CD14-positive monocyte (primary cell): ENCODE data around the gene PLA2G4F. TPM values are rescaled to one million over a fixed set of nuclear protein-coding genes. Genes with fewer than 3 reads are reported as not detected.

Source experiments
- DNase-seq, 3 donors: peaks; one replicate each; pipeline ENCODE4 v3.0.0-alpha.2; 2011 to 2022
- H2AFZ ChIP-seq: 2 replicates; pipeline ENCODE4 v1.6.0; 2012; ENCODE audit warnings: mild to moderate bottlenecking, low read depth, low read length, inconsistent platforms; ENCODE audit not compliant: insufficient read depth, poor library complexity, severe bottlenecking
- H3K27ac ChIP-seq, 2 donors: 1 replicate in 1 of 2; 2 replicates in 1 of 2; pipeline ENCODE4 v1.5.1; 2012 to 2013; ENCODE audit warnings: low read length in 2 of 2, control low read depth in 1 of 2, inconsistent platforms in 1 of 2, low read depth in 1 of 2, mild to moderate bottlenecking in 1 of 2
- H3K27me3 ChIP-seq, 2 donors: one replicate each; pipeline versions ENCODE4 v1.6.0 to v1.6.1; 2011 to 2013; ENCODE audit warnings: low read length in 2 of 2; ENCODE audit not compliant: control insufficient read depth in 2 of 2, insufficient read depth in 2 of 2
- H3K36me3 ChIP-seq, 2 donors: replicated peaks in 1 of 2; 1 replicate in 1 of 2; 2 replicates in 1 of 2; pipeline versions ENCODE4 v1.5.1 to v1.6.1; 2012 to 2013; ENCODE audit warnings: low read length in 2 of 2, control low read depth in 1 of 2, inconsistent platforms in 1 of 2, mild to moderate bottlenecking in 1 of 2; ENCODE audit not compliant: insufficient read depth in 2 of 2, control insufficient read depth in 1 of 2
- H3K4me1 ChIP-seq, 2 donors: 1 replicate in 1 of 2; 2 replicates in 1 of 2; pipeline versions ENCODE4 v1.5.1 to v1.6.1; 2012 to 2013; ENCODE audit warnings: low read length in 2 of 2, control low read depth in 1 of 2, inconsistent platforms in 1 of 2, mild to moderate bottlenecking in 1 of 2, moderate library complexity in 1 of 2; ENCODE audit not compliant: insufficient read depth in 2 of 2, control insufficient read depth in 1 of 2
- H3K4me2 ChIP-seq: replicated peaks from 2 replicates; pipeline ENCODE3; 2012; ENCODE audit warnings: low read length, moderate library complexity, mild to moderate bottlenecking; ENCODE audit not compliant: poor library complexity, severe bottlenecking; ENCODE audit errors: extremely low read depth
- H3K4me3 ChIP-seq, 3 experiments: fragments of 200-600 bp in 1 of 3; sonication (generic) in 1 of 3; replicated peaks in 1 of 3; 1 replicate in 2 of 3; 2 replicates in 1 of 3; pipeline ENCODE4 v1.5.1; 2011 to 2013; ENCODE audit warnings: low read length in 3 of 3, mild to moderate bottlenecking in 3 of 3, control low read depth in 2 of 3, low read depth in 2 of 3, inconsistent platforms in 1 of 3, moderate library complexity in 1 of 3
- H3K79me2 ChIP-seq: 2 replicates; pipeline ENCODE4 v1.6.0; 2012; ENCODE audit warnings: mild to moderate bottlenecking, control low read depth, inconsistent platforms, low read length, moderate library complexity; ENCODE audit not compliant: insufficient read depth
- H3K9ac ChIP-seq: 2 replicates; pipeline ENCODE4 v1.6.0; 2017; ENCODE audit warnings: low read length, mild to moderate bottlenecking; ENCODE audit not compliant: insufficient read depth, poor library complexity, severe bottlenecking
- H3K9me3 ChIP-seq, 2 donors: replicated peaks in 1 of 2; 1 replicate in 1 of 2; 2 replicates in 1 of 2; pipeline versions ENCODE4 v1.5.1 to v1.6.1; 2012 to 2013; ENCODE audit warnings: low read length in 2 of 2, control low read depth in 1 of 2; ENCODE audit not compliant: control insufficient read depth in 1 of 2, insufficient read depth in 1 of 2
- H4K20me1 ChIP-seq: 2 replicates; pipeline ENCODE4 v1.6.0; 2012; ENCODE audit warnings: mild to moderate bottlenecking, low read length, control low read depth, moderate library complexity; ENCODE audit not compliant: insufficient read depth
- H3K27ac Mint-ChIP-seq, 7 donors: one replicate each; pipeline ENCODE4 v1.8.0; 2020; ENCODE audit warnings: mild to moderate bottlenecking in 7 of 7, mixed read lengths in 7 of 7, moderate library complexity in 6 of 7, inconsistent platforms in 2 of 7
- H3K27me3 Mint-ChIP-seq, 3 donors: one replicate each; pipeline ENCODE4 v1.8.0; 2021 to 2022; ENCODE audit warnings: low read depth in 3 of 3, mild to moderate bottlenecking in 3 of 3, mixed read lengths in 3 of 3, moderate library complexity in 3 of 3, inconsistent platforms in 1 of 3
- H3K36me3 Mint-ChIP-seq, 2 donors: one replicate each; pipeline ENCODE4 v1.8.0; 2020; ENCODE audit warnings: mixed read lengths in 2 of 2, inconsistent platforms in 1 of 2, mild to moderate bottlenecking in 1 of 2
- H3K4me1 Mint-ChIP-seq: one replicate; pipeline ENCODE4 v1.8.0; 2020; ENCODE audit warnings: mild to moderate bottlenecking, mixed read lengths
- H3K4me3 Mint-ChIP-seq, 2 donors: one replicate each; pipeline ENCODE4 v1.8.0; 2020; ENCODE audit warnings: mild to moderate bottlenecking in 2 of 2, mixed read lengths in 2 of 2, moderate library complexity in 1 of 2
- H3K9me3 Mint-ChIP-seq, 7 donors: one replicate each; pipeline ENCODE4 v1.8.0; 2020 to 2022; ENCODE audit warnings: mixed read lengths in 7 of 7, mild to moderate bottlenecking in 6 of 7, moderate library complexity in 6 of 7, inconsistent platforms in 2 of 7
- WGBS: methylation state at CpG from one replicate; pipeline ENCODE4 v1.1.5; 2013; ENCODE audit warnings: missing lambda C conversion rate; ENCODE audit not compliant: insufficient coverage; 5-methylcytosine and 5-hydroxymethylcytosine counted together
- intact Hi-C, 2 donors: fragments of 100-400 bp; cut with micrococcal nuclease; formaldehyde crosslinking; loops; one replicate each; pipeline versions ENCODE4 v1.15.0 to v1.15.1; 2023
- polyA plus RNA-seq, 3 donors: library from polyadenylated mRNA; depleted of rRNA in 1 of 3; unstranded in 2 of 3; stranded (reverse) in 1 of 3; fragments of 300-500 nt in 2 of 3; fragments of >200 nt in 1 of 3; fragmentation: Illumina TruSeq in 2 of 3; gene quantifications; 1 replicate in 2 of 3; 2 replicates in 1 of 3; pipeline ENCODE4 v1.2.3, GENCODE V29; 2012 to 2021
- TF ChIP-seq, protein P1 (sequence below): fragments of 200-600 bp; IDR thresholded peaks from one replicate; pipeline ENCODE4 v1.8.0; 2022; ENCODE audit warnings: antibody characterized with exemption, mild to moderate bottlenecking

The PLA2G4F gene
- polyA plus RNA-seq, 3 donors, result not detected

DNA sequence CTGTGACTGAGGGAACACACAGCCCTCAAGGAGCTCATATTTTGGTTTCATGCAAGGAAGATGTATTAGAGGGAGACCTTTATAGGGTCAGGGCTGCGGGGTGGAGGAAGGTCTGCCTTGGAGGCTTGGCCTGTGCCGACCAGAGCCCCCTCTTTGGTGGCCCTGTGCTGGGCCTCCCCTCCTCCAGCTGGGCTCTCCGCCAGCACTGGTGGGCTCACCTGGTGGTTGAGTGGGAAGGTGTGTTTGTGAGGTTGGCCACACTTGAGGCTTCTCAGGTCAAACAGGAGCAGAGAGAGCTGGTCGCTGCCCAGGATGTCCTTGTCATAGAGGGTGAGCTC, 2.6 kb downstream of the PLA2G4F start:
- Mint-ChIP-seq H3K4me3 (no peak overlapping the region), H3K27me3 (peaks cover 0 to 4% (median 3%) of the 10 kb centered on the region in 3 donors), H3K36me3 (no peaks in the 10 kb centered on the region), H3K4me1 (peaks cover 13% of the 10 kb centered on the region), H3K9me3 (no peaks in the 10 kb centered on the region), H3K27ac (peak overlapping the region in 1 of 7 donors; percentile 50)
- Histone ChIP-seq H3K9ac (no peak overlapping the region), H3K36me3 (peaks cover 1 to 2% of the 10 kb centered on the region in 2 donors), H2AFZ (no peak overlapping the region), H3K9me3 (no peaks in the 10 kb centered on the region), H3K4me2 (no peak overlapping the region), H3K4me1 (peaks cover 9% of the 10 kb centered on the region in 2 donors), H3K27me3 (no peaks in the 10 kb centered on the region), H3K4me3 (no peak overlapping the region), H3K79me2 (no peaks in the 10 kb centered on the region), H4K20me1 (no peaks in the 10 kb centered on the region), H3K27ac (no peak overlapping the region)
- intact Hi-C loops, result no loop called here
- WGBS, result 97% methylated on average over 4 of the region's 4 CpGs
- DNase-seq, result no peak
- TF ChIP-seq, protein P1, sequence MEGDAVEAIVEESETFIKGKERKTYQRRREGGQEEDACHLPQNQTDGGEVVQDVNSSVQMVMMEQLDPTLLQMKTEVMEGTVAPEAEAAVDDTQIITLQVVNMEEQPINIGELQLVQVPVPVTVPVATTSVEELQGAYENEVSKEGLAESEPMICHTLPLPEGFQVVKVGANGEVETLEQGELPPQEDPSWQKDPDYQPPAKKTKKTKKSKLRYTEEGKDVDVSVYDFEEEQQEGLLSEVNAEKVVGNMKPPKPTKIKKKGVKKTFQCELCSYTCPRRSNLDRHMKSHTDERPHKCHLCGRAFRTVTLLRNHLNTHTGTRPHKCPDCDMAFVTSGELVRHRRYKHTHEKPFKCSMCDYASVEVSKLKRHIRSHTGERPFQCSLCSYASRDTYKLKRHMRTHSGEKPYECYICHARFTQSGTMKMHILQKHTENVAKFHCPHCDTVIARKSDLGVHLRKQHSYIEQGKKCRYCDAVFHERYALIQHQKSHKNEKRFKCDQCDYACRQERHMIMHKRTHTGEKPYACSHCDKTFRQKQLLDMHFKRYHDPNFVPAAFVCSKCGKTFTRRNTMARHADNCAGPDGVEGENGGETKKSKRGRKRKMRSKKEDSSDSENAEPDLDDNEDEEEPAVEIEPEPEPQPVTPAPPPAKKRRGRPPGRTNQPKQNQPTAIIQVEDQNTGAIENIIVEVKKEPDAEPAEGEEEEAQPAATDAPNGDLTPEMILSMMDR, result no peak

DNA sequence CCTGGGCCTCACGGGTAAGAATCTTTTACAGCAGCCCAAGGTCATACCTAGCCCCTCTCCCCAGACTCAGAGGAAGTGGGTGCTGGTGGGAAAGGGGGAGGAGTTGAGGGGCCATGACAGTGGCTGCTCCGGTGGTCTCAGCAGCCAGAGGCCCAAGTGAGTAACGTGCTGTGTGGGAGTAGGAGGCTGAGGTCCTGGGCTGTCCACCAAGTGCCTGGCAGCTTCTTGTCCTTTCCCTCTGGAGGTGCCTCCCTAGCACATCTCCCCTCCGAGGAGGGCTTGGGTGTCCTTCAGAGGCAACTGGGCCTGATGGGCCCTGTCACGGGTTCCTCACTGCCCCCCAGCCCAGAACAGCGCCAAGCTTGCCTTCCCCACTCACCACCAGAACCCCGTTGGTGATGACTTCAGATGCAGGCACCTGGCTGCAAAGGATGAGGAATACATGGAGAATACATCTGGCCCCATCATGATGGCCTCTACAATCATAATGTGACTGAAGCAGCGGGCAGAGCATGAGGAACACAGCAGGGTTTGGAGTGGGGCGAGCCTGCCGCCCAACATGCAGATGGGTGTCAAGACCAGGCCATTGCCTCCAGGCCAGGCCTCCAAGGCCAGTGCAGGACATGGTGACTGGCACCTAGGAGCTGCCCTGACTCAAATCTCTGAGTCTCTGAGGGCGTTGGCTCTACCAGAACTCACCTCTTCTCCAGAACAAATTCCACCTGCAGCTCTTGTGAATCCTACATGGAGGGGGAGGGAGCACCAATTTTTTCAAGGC, 3.3 kb downstream of the PLA2G4F start:
- no peak overlapping the region for H3K4me2 ChIP-seq
- WGBS, result 98% methylated on average over 6 of the region's 11 CpGs
- no peak overlapping the region for H3K27ac ChIP-seq
- no peaks in the 10 kb centered on the region for H3K36me3 ChIP-seq
- no peaks in the 10 kb centered on the region for H3K27me3 ChIP-seq
- TF ChIP-seq, protein P1, result no peak
- H3K4me3 Mint-ChIP-seq, result no peak overlapping the region
- H2AFZ ChIP-seq, result no peak overlapping the region
- H3K27me3 Mint-ChIP-seq, result peaks cover 0 to 4% (median 3%) of the 10 kb centered on the region in 3 donors
- H3K9me3 ChIP-seq, result no peaks in the 10 kb centered on the region
- H3K4me1 ChIP-seq, result peaks cover 2% of the 10 kb centered on the region in 2 donors
- no peaks in the 10 kb centered on the region for H3K9me3 Mint-ChIP-seq
- H4K20me1 ChIP-seq, result no peaks in the 10 kb centered on the region
- H3K79me2 ChIP-seq, result no peaks in the 10 kb centered on the region
- DNase-seq, result no peak
- peaks cover 7% of the 10 kb centered on the region for H3K4me1 Mint-ChIP-seq
- no peak overlapping the region for H3K27ac Mint-ChIP-seq
- H3K4me3 ChIP-seq, result no peak overlapping the region
- no peak overlapping the region for H3K9ac ChIP-seq
- intact Hi-C loops, result no loop called here
- no peaks in the 10 kb centered on the region for H3K36me3 Mint-ChIP-seq
